HG03354 (cell line): ENCODE measurements around the gene TNPO2.

Experiments
- ATAC-seq: cut with Tn5 transposase; IDR thresholded peaks from one replicate; pipeline ENCODE4 v1.9.1; 2021; ENCODE audit warnings: mild to moderate bottlenecking; ENCODE audit not compliant: unreplicated experiment, poor library complexity, severe bottlenecking

Gene TNPO2

GRCh38 chr19:12723641-12724426, at the start of gene TNPO2:
Gene TNPO2 (minus strand): TSS chr19:12723932. CDS start chr19:12720977, 2,955 bp downstream.
- ATAC-seq, result no peak

- ATAC-seq, result no peak
Measured at GRCh38 chr19:12772323-12772722, 48.6 kb upstream of the TNPO2 start.

- no peak for ATAC-seq
Measured at GRCh38 chr19:12770922-12771321, 47.2 kb upstream of the TNPO2 start.

DNA sequence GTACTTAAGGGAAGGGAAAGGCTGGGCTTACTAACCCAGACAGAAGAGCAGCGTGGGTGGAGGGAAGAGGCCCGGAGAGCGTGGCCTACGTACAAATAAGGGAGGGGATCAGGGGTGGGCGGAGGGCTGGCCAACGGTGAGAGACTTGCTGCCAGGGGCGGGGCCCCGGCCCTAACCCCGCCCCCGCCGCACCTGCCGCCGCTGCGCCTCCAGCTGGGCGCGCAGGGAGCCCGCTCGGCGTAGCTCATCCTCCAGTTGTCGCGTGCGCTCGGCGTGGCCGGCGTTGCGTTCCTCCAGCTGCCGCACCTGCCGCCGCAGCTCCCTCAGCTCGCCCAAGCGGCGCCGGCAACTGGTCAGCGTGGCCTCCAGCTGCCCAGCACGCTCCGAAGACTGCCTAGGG, 46.0 kb upstream of the TNPO2 start:
- ATAC-seq, result no peak

DNA sequence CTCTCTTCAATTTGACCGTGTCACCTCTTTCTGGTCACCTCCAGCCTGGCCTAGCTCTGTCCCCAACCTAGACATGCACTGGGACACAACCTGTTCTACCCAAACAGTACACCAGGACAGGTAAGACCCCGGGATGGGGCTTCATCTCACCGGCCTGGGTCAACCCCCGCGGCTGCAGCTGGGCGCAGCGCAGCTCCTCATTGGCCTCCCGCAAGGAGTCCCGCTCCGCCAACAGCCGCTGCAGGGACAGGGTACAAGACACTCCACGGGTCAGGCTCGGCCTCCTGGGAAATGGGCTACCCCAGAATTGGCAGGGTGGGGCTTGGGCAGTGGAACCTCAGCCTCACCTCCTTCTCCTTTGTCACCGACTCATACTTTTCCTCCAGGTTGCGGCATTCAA, 43.9 kb upstream of the TNPO2 start:
- no peak for ATAC-seq

- no peak for ATAC-seq
Measured at GRCh38 chr19:12767150-12767549, 43.4 kb upstream of the TNPO2 start.

DNA sequence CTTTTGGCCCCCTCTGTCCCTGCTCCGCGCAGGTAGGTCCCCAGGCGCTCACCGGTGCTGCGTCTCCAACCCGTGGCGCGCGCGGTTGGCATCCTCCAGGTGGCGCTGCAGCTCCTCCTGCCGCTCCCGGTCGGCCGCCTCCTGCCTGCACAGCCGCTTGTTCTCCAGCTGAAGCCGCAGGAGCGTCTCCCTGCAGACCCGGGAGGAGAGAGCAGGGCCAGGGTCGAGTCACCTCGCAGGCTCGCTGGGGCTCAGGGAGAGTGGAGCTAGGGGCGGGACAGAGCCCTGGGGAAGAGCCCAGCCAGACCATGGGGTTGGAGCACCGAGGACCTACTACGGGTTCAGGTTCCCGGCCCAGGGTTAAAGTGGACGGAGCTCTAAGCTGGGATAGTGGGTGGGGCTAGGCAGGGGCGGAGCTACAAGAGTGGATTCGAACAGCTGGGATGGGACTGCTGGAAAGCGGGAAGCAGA, 42.4 kb upstream of the TNPO2 start:
- no peak for ATAC-seq

DNA sequence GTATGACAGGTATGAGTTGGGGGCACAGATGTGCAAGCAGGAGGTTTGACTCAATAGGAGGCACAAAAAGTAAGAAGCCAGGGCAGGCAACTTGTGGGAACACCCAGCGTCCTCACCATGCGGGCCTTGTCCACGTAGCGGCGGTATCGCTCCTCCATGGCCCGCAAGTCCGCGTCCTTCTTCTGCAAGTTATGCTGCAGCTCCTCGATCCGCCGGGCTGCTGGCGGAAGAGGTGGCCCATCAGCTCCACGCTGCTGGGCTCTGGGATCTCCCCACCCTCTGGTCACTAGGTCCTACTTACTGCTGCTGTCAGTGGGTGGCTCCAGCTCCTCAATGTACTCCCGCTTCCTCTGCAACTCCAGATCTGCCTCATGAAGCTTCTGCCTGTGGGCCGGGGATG, 41.0 kb upstream of the TNPO2 start:
- ATAC-seq, result no peak

DNA sequence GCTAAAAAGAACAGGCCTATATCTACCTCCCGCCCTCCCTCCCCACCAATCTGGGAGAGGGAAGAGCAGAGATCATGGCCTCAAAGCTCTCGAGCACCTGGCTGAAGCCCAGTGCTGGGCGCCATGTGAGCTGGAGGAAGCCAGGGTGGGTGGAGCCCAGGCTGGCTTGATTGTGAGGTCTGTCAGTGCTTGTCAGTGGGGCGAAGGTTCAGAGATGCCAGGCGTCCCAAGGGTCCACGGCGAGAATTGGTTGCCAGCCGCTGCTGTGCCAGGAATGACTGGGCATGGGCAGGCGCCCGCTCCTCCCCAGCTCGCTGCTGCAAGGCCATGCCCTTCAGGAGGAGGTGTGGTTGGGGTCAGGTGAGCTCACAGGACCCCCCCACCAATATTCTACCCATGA, 39.4 kb upstream of the TNPO2 start:
- ATAC-seq, result no peak

GRCh38 chr19:12759686-12760085, 36.0 kb upstream of the TNPO2 start:
- ATAC-seq, result no peak

DNA sequence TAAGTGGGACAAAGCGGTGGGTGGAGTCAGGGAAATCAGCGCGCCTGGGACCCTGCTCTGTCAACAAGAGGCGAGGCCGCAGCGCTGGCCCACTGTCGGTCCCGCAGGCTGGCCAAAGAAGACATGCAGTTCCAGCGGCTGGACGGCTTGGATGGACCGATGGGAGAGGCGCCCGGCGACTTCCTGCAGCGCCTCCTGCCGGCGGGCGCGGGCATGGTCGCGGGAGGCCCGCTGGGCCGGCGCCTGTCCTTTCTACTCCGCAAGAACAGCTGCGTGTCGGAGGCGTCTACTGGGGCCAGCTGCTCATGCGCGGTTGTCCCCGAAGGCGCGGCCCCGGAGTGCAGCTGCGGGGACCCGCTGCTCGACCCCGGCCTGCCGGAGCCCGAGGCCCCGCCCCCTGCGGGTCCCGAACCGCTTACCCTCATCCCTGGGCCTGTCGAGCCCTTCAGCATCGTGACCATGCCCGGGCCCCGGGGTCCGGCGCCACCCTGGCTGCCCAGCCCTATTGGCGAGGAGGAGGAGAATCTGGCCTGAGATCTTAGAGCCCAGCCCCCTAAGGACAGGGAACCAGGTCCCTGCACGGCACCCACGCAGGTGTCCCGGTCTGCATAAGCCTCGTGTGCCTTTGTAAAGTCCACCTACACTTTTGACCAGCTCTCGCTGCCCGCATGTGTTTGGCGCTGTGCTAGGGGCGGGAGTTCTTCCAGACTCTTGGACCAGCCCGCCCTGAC, 34.0 kb upstream of the TNPO2 start:
- ATAC-seq, result no peak

DNA sequence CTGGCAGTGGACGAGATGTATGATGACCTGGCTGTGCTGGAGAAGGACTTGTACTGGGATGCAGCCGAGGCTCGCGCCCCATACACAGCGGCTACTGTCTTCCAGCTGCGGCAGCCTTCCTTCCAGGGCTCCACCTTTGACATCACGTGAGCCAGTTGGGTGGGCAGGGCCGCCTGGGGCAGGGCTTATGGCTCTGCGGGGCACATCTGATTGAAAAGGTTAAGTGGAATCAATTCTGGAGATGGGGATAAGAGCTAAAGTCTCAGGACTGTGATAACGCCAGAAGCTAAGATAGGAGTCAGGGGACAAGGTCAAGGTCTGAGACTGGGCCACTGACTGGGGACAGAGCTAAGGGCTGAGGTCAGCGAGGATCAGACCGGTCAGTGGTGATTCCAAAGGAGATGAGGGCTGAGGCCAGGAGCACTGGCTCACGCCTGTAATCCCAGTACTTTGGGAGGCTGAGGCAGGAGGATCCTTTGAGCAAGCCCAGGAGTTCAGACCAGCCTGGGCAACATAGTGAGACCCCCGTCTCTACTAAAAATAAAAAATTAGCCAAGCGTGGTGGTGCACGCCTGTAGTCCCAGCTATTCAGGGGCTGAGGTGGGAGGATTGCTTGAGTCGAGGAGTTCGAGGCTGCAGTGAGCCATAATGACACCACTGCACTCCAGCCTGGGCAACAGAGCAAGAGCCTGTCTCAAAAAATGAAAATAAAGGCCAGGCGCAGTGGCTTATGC, 32.6 kb upstream of the TNPO2 start:
- no peak for ATAC-seq

DNA sequence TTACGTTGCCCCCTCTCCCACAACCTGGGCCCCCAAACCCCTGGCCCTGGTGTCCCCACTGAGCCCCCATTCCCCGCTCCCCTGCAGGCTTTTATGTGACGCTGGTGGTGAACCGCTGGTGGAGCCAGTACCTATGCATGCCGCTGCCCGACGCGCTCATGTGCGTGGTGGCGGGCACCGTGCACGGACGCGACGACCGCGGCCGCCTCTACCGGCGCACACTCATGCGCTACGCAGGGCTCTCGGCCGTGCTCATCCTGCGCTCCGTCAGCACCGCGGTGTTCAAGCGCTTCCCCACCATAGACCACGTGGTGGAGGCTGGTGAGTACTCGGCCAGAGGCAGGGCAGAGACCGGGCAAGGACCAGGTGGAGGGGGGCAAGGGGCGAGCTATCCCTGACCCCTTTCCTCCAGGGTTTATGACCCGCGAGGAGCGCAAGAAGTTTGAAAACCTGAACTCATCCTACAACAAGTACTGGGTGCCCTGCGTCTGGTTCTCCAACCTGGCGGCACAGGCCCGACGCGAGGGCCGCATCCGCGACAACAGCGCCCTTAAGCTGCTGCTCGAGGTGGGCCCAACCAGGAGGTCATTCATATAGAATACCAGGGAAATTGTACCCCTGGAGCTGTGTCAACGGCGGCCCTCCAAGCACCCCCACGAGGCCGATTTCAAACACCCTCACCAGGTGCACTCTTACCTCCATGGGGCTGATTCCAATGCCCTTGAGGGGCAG, 30.9 kb upstream of the TNPO2 start:
- no peak for ATAC-seq

DNA sequence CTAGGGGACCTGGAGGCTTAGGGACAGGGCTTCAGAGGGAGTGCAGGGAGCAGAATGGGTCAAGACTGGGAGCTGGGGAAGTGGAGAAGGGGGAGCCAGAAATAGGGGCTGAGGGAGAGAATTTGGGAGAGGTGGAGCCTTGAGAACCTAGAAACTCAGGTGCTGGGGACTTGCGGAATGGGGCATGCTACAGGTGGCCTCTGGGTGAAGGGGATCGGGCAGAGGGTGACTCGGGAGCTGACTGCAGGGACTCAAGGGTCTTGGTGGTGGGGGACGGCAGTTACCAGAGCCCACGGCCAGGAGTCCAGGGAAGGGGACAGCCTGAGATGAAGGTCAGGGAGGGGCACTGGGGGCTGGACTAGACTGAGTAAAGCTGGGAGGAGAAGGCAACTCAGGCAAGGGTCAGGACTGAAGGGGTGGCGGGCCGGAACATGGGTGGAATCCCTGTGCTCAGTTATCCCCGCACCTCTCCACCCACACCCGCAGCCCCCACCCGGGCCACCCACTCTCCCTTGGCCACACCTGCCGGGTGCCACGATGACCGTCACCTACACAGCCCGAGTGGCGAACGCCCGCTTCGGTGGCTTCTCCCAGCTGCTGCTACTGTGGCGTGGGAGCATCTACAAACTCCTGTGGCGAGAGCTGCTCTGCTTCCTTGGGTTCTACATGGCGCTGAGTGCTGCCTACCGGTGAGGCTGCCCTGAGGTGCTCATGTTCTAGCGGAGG, 28.5 kb upstream of the TNPO2 start:
- no peak for ATAC-seq

- ATAC-seq, result no peak
Measured at GRCh38 chr19:12751635-12752034, 27.9 kb upstream of the TNPO2 start, which contains the start of gene BEST2. Gene BEST2 (plus strand): TSS chr19:12751791. CDS start chr19:12752593, 802 bp downstream.

DNA sequence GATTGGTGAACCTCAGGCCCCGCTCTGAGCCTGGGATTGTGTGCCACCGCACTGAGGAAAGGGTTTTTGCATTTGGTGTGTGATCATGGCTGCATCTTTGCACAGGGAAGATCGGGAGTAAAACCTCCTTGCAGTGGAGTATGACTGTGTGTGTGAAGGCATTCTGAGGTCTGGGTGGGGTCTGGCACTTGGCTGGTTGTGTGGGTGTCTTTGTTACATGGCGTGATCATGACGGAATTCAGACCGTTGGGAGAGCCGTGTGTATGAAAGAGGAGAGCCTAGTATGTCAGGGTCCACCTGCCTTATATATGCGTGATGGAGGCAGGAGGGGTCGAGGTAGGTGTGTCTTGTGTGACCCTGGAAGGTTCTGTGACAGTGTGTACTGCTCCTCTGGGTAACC, 27.1 kb upstream of the TNPO2 start:
- no peak for ATAC-seq

DNA sequence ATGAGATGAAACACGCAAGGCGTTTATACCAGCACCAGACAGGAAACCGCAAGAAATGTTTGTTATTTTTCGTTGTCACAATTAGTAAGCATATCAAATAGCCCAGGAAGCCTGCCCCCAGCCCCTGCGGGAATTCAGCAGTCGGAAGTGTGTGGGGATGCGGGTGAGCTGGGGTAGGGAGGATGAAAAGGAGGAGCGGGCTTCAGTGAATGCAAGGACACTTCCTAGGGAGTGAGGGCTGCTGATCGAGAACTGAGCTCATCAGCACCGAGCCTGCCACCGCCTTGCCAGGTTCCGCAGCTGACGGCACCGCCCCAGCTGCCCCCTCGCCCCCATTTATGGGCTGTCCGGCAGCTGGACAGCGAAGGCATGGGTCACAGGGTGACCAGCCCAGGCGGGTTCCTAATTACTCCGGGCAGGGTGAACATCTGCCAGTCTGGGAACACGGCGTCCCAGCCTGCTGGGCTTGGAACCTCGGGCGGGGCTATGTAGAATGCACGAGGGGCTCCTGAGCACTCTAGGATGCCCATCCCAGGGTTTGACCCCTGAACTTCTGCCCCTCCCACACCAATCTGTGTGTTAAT, 26.3 kb upstream of the TNPO2 start:
- no peak for ATAC-seq

DNA sequence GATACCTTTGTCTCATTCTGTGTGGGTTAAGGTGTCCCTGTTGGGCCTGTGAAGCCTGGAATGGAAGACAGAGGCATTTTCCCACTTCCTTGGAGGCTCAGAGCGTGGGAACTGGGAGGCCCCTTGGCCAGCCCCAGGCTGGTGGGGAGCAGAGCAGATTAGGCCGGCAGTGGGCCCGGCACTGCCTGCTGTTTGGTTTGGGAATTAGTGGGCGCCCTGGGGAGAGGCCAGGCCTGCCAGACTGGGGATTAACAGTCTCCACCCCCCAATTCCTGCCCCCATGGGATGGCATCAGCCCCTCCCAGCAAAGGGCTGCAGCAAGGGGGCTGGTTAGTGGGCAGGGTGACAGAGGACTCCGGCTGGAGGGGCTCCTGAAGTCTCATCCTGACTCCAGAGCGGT, 24.8 kb upstream of the TNPO2 start:
- ATAC-seq, result no peak
